ENCODE results near the gene LRRFIP1.

The LRRFIP1 gene

DNA sequence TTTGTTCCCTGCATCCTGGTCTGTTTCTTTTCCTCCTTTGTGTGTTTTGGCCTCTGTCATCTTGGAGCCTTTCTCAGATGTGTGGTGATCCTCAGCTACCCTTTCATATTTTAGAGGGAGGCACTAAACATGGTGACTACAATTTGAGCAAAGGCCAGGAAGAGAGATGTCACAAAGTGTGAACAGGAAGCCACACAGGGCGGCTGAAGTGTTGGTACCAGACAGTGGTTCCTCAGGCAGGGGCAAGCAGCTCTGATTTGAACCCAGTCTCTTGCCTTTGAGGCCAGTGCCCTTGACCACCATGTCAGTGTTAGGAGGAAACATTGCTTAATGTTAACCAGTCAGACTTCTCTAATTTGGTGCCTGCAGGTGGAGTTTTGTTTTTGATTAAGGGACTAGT is 9.2 kb downstream of the LRRFIP1 start:
- Histone ChIP-seq H4K20me1 (ENCODE audit: insufficient read depth, low read length) (no peaks in the 10 kb centered on the region), H3K79me2 (ENCODE audit: insufficient read depth, low read length) (no peaks in the 10 kb centered on the region), H3K27ac (ENCODE audit: low read length) (no peak overlapping the region), H3K27me3 (ENCODE audit: insufficient read depth, low read length, poor library complexity) (peaks cover 6% of the 10 kb centered on the region), H2AFZ (ENCODE audit: low read depth, low read length) (no peak overlapping the region), H3K4me3 (ENCODE audit: low read depth in 1 of 2, low read length in 2 of 2) (no peak overlapping the region), H3K9me3 (ENCODE audit: insufficient read depth, low read length, severe bottlenecking) (no peaks in the 10 kb centered on the region), H3K36me3 (ENCODE audit: insufficient read depth, low read length) (no peaks in the 10 kb centered on the region), H3K4me2 (ENCODE audit: insufficient read depth, low read length) (no peak overlapping the region), H3K4me1 (ENCODE audit: insufficient read depth, low read length) (no peaks in the 10 kb centered on the region), H3K9ac (ENCODE audit: low read depth, low read length) (no peak overlapping the region)
- DNase-seq = no peak
- no peak for ATAC-seq (ENCODE audit: insufficient read depth, low read depth)
- TF ChIP-seq EZH2 (IDR thresholded peaks at IDR 0.05; ENCODE audit: borderline replicate concordance, low read depth, low read length, severe bottlenecking) = no peak
- TF ChIP-seq, protein P1, sequence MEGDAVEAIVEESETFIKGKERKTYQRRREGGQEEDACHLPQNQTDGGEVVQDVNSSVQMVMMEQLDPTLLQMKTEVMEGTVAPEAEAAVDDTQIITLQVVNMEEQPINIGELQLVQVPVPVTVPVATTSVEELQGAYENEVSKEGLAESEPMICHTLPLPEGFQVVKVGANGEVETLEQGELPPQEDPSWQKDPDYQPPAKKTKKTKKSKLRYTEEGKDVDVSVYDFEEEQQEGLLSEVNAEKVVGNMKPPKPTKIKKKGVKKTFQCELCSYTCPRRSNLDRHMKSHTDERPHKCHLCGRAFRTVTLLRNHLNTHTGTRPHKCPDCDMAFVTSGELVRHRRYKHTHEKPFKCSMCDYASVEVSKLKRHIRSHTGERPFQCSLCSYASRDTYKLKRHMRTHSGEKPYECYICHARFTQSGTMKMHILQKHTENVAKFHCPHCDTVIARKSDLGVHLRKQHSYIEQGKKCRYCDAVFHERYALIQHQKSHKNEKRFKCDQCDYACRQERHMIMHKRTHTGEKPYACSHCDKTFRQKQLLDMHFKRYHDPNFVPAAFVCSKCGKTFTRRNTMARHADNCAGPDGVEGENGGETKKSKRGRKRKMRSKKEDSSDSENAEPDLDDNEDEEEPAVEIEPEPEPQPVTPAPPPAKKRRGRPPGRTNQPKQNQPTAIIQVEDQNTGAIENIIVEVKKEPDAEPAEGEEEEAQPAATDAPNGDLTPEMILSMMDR (IDR thresholded peaks at IDR 0.05; ENCODE audit: borderline replicate concordance, extremely low read depth, low read length, poor library complexity, severe bottlenecking) = no peak

DNA sequence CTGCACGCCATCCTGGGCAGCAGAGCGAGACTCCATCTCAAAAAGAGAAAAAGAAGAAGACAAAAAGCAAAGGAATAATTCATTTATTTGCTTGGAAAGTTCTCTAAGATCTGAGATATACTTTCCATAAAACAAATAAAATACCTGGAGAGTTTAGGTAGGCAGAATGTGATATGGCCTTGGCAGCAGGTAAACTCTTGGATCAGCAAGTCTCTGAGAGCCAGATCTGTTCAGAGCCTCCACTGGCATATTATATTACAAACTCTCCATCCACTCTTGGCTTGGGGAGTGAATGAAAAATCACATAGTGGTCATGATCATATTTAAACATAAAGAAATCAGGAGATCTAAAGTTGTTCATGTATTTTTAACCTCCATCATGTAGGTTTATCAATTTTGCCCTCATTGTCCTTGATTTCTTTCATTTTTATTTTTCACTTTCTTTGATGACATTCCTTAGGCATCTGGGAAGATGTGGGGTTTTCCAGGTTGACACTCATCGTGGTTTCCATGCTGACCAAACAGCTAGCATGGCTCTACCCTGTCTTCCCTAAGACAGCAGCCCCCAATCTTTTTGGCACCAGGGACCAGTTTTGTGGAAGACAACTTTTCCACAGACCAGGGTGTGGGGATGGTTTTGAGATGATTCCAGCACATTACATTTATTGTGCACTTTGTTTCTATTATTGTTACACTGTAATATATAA is 10.2 kb downstream of the LRRFIP1 start:
- DNase-seq (no peak), ATAC-seq (ENCODE audit: insufficient read depth, low read depth) (no peak)
- Histone ChIP-seq H4K20me1 (ENCODE audit: insufficient read depth, low read length) (no peaks in the 10 kb centered on the region), H3K27ac (ENCODE audit: low read length) (no peak overlapping the region), H3K4me3 (ENCODE audit: low read depth in 1 of 2, low read length in 2 of 2) (no peak overlapping the region), H3K27me3 (ENCODE audit: insufficient read depth, low read length, poor library complexity) (peaks cover 6% of the 10 kb centered on the region), H3K36me3 (ENCODE audit: insufficient read depth, low read length) (no peaks in the 10 kb centered on the region), H3K9ac (ENCODE audit: low read depth, low read length) (no peak overlapping the region), H3K4me1 (ENCODE audit: insufficient read depth, low read length) (no peaks in the 10 kb centered on the region), H2AFZ (ENCODE audit: low read depth, low read length) (no peak overlapping the region), H3K9me3 (ENCODE audit: insufficient read depth, low read length, severe bottlenecking) (no peaks in the 10 kb centered on the region), H3K79me2 (ENCODE audit: insufficient read depth, low read length) (no peaks in the 10 kb centered on the region), H3K4me2 (ENCODE audit: insufficient read depth, low read length) (no peak overlapping the region)
- TF ChIP-seq, protein P1 (IDR thresholded peaks at IDR 0.05; ENCODE audit: borderline replicate concordance, extremely low read depth, low read length, poor library complexity, severe bottlenecking) = no peak
- TF ChIP-seq EZH2 (IDR thresholded peaks at IDR 0.05; ENCODE audit: borderline replicate concordance, low read depth, low read length, severe bottlenecking) = no peak

DNA sequence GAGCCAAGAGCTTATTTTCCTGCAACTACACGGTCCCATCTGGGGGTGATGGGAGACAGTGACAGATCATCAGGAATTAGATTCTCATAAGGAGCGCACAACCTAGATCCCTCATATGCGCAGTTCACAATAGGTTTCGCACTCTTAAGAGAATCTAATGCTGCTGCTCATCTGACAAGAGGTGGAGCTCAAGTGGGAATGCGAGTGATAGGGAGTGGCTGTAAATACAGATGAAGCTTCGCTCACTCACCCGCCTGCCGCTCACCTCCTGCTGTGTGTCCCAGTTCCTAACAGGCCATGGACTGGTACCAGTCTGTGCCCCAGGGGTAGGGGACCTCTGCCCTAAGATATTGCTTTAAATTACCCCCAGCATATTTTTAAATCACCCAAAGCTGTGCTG is 10.8 kb downstream of the LRRFIP1 start:
- no peak for DNase-seq
- H3K27ac ChIP-seq (ENCODE audit: low read length) = no peak overlapping the region
- H3K9me3 ChIP-seq (ENCODE audit: insufficient read depth, low read length, severe bottlenecking) = no peaks in the 10 kb centered on the region
- H4K20me1 ChIP-seq (ENCODE audit: insufficient read depth, low read length) = no peaks in the 10 kb centered on the region
- no peak overlapping the region for H3K9ac ChIP-seq (ENCODE audit: low read depth, low read length)
- no peak for TF ChIP-seq EZH2 (IDR thresholded peaks at IDR 0.05; ENCODE audit: borderline replicate concordance, low read depth, low read length, severe bottlenecking)
- TF ChIP-seq, protein P1 (IDR thresholded peaks at IDR 0.05; ENCODE audit: borderline replicate concordance, extremely low read depth, low read length, poor library complexity, severe bottlenecking) = no peak
- H3K4me3 ChIP-seq (ENCODE audit: low read depth in 1 of 2, low read length in 2 of 2) = no peak overlapping the region
- H3K4me2 ChIP-seq (ENCODE audit: insufficient read depth, low read length) = no peak overlapping the region
- no peak for ATAC-seq (ENCODE audit: insufficient read depth, low read depth)
- H3K27me3 ChIP-seq (ENCODE audit: insufficient read depth, low read length, poor library complexity) = peaks cover 6% of the 10 kb centered on the region
- no peaks in the 10 kb centered on the region for H3K4me1 ChIP-seq (ENCODE audit: insufficient read depth, low read length)
- H3K36me3 ChIP-seq (ENCODE audit: insufficient read depth, low read length) = no peaks in the 10 kb centered on the region
- H2AFZ ChIP-seq (ENCODE audit: low read depth, low read length) = no peak overlapping the region
- H3K79me2 ChIP-seq (ENCODE audit: insufficient read depth, low read length) = no peaks in the 10 kb centered on the region
